T-helper 17 cell (primary cell): ENCODE measurements around the gene CASP6. TPM values are rescaled to one million over a fixed set of nuclear protein-coding genes. Genes with fewer than 3 reads are reported as not detected.

Experiments used
- ATAC-seq: fragments of 150-1000 bp; cut with Tn5 transposase; 2 replicates; pipeline ENCODE4 v1.10.0; 2021; ENCODE audit warnings: mild to moderate bottlenecking, moderate library complexity
- DNase-seq, 3 donors: peaks; one replicate each; pipeline versions ENCODE4 v3.0.0 to v3.0.0-alpha.2; 2020 to 2021
- H3K9me3 ChIP-seq: one replicate; pipeline ENCODE4 v1.7.0; 2013; ENCODE audit warnings: low read length, mild to moderate bottlenecking; ENCODE audit not compliant: control insufficient read depth, poor library complexity, severe bottlenecking
- H3K27ac Mint-ChIP-seq: one replicate; pipeline ENCODE4 v1.8.0; 2022; ENCODE audit warnings: mild to moderate bottlenecking, moderate library complexity, mixed read lengths
- H3K27me3 Mint-ChIP-seq: one replicate; pipeline ENCODE4 v1.8.0; 2022; ENCODE audit warnings: mixed read lengths
- H3K36me3 Mint-ChIP-seq: one replicate; pipeline ENCODE4 v1.8.0; 2022; ENCODE audit warnings: low read depth, mixed read lengths
- H3K4me1 Mint-ChIP-seq: one replicate; pipeline ENCODE4 v1.8.0; 2022; ENCODE audit warnings: mild to moderate bottlenecking, mixed read lengths
- H3K4me3 Mint-ChIP-seq: one replicate; pipeline ENCODE4 v1.8.0; 2022; ENCODE audit warnings: mild to moderate bottlenecking, moderate library complexity, mixed read lengths
- total RNA-seq, 4 donors: library from RNA in 2 of 4; stranded (reverse) in 2 of 4; gene quantifications; one replicate each; pipeline ENCODE4 v1.2.3 and lab custom pipeline; 2022 to 2026

The CASP6 gene
- 10 to 100 TPM; 16.8 to 17.1 TPM for total RNA-seq
- 12.5 to 30.4 reads per million in 2 donors for total RNA-seq (lab: John Stamatoyannopoulos, UW)

DNA sequence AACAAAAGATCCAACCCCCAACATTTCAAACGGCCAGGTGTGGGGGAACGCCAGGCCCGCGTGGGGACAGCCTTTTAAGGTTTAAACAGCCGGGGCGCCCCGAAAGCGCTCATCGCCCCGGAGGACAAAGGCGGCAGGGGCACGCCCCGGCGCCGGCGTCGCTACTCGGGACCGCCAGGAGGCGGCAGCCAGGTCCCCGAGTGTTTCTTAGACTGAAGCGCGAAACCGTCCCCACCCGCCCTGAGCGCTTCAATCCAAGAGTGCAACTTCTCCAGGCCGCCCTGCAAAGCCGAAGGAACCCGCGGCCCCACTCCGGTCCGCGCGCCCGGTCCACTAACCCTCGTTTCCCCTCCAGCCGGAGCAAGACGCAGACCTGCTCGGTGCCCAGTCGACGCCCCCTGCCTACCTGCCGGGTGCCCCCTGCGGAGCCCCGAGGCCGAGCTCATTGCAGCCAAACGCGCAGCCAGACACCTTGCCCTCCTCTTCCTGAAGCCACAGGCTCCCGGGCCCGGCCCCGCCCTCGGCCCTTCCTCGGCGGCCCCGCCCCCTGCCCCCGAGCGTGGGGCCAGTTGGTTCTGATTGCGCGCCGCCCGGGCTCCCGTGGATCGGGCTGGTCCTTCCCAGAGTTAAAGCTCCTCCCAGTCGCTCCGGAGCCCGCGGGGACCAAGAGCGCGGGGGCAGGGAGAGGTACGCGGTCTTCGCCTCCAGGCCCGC, at the start of gene CASP6:
Gene CASP6, minus strand, starts transcription at position 496 of the 714 bp plus-strand sequence. Its CDS starts 50 bp downstream, at position 446.
- peaks cover 2% of the 10 kb centered on the region for H3K36me3 Mint-ChIP-seq
- peak within 1 kb of the TSS; percentile 96 for H3K27ac Mint-ChIP-seq
- H3K4me3 Mint-ChIP-seq: peak within 1 kb of the TSS; percentile 96
- no peaks in the 10 kb centered on the region for H3K9me3 ChIP-seq
- no peaks in the 10 kb centered on the region for H3K27me3 Mint-ChIP-seq
- ATAC-seq (peak; percentile 93), DNase-seq (peak; percentile 70 to 73 (median 71))
- H3K4me1 Mint-ChIP-seq: peaks cover 40% of the 10 kb centered on the region

DNA sequence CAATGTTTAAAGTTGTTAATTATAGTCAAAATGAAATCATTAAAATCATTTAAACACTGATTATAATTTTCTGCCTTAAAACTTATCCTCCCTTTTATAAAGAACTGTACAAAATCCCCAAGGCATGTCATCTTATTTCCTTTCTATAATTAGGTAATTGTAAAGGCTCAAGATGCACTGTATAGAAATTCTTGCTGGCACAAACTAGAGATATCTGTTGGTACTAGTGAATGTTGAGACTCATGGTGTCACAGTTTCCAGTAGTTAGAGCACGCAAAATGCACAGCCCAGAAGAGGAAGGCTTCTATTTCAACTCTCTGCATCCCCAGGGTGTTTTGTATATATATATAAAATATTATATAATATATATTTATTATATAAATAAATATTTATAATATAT, 49.3 kb upstream of the CASP6 start:
- peaks cover 4% of the 10 kb centered on the region for H3K4me1 Mint-ChIP-seq
- H3K36me3 Mint-ChIP-seq: peaks cover 7% of the 10 kb centered on the region
- no peak for DNase-seq
- H3K9me3 ChIP-seq: no peaks in the 10 kb centered on the region
- H3K27ac Mint-ChIP-seq: no peak overlapping the region
- ATAC-seq: no peak
- H3K27me3 Mint-ChIP-seq: peaks cover 24% of the 10 kb centered on the region
- peak overlapping the region; percentile 21 for H3K4me3 Mint-ChIP-seq

DNA sequence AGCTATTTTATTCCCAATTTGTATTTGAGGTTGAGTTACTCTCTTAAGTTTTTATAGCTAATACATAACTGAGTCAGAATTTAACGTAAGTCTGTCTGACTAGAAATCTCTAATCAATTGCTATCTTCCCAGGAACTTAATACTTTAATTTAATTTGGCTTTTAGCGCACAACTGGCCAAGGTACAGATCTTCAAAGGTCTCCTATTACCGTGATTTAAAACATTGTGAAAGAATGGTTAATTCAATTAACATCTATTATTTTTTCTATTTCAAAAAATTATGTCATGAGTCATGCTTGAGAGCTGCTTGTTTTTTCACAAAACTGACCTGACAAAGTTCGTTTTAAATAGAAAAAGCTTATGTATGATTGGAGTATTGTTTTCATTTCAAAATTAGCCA, 48.6 kb upstream of the CASP6 start:
- DNase-seq: no peak
- Mint-ChIP-seq H3K27ac (no peak overlapping the region), H3K4me1 (peaks cover 2% of the 10 kb centered on the region)

DNA sequence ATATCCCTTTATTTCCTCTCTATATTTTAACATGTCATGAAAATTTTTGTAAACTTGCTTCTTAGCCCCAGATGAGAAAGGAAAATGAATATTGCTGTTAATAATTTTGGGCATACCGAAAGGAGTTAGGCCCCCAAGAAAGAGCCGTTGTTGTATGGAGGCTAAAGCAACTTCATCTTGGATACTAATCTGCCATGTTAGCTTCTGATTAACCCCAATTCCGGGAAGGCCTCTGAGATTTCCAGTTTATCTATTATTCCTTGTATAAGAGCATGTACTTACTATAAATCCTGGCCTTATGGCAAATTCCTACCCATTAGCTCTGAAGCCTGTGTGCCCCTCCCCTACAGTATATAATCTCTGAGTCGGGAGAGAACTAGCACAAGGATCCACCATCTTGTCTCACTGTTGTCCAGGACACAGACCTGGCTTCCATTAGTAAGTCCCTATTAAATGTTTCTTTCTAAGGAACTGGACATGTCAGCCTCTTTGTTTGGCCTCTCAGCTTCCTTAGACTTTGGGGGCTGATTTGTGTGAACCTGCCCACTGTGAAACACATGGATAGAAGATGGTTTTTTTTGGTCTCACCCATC, 47.5 kb upstream of the CASP6 start:
- ATAC-seq: no peak
- H3K4me3 Mint-ChIP-seq: no peak overlapping the region
- peaks cover 14% of the 10 kb centered on the region for H3K27me3 Mint-ChIP-seq
- no peak overlapping the region for H3K27ac Mint-ChIP-seq
- H3K36me3 Mint-ChIP-seq: peaks cover 6% of the 10 kb centered on the region
- H3K4me1 Mint-ChIP-seq: peaks cover 2% of the 10 kb centered on the region
- DNase-seq: no peak
- no peaks in the 10 kb centered on the region for H3K9me3 ChIP-seq

More for the DNA sequence above, 48.6 kb upstream of the CASP6 start:
- H3K9me3 ChIP-seq: no peaks in the 10 kb centered on the region
- Mint-ChIP-seq H3K36me3 (peaks cover 7% of the 10 kb centered on the region), H3K4me3 (no peak overlapping the region), H3K27me3 (peaks cover 24% of the 10 kb centered on the region)
- ATAC-seq: no peak

DNA sequence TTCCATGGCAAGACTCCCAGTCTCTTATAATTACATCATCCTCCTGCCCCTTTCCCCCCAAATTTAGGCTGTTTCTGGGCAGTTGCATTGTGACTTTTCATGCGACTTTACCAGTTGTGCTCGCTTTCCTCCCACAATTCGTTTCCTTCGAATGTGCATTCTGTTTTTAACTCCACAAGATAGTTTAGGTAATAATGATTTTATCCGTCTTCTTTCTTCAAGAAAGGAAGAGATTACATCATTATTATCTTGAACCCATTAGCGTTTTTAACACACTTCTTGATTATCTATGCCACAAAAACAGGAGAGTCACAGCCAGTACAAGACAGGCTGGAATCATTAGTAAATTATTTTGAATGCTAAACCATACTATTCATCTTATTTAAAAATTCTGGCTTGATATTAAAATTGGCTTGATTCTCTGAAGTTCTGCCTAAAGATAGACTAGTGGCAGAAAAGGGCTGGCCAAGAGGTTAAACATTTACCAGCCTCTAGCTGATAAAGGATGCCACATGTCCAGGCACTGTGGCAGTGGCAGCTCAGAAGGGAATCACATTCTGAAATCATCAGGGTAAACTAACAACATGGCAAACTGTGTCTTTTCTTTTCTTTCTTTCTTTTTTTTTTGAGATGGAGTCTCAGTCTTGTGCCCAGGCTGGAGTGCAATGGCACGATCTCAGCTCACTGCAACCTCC, 46.3 kb upstream of the CASP6 start:
- H3K27ac Mint-ChIP-seq: no peak overlapping the region
- no peaks in the 10 kb centered on the region for H3K9me3 ChIP-seq
- ATAC-seq (no peak), DNase-seq (no peak)
- H3K36me3 Mint-ChIP-seq: peaks cover 4% of the 10 kb centered on the region
- peaks cover 2% of the 10 kb centered on the region for H3K4me1 Mint-ChIP-seq
- peaks cover 3% of the 10 kb centered on the region for H3K27me3 Mint-ChIP-seq
- no peak overlapping the region for H3K4me3 Mint-ChIP-seq

DNA sequence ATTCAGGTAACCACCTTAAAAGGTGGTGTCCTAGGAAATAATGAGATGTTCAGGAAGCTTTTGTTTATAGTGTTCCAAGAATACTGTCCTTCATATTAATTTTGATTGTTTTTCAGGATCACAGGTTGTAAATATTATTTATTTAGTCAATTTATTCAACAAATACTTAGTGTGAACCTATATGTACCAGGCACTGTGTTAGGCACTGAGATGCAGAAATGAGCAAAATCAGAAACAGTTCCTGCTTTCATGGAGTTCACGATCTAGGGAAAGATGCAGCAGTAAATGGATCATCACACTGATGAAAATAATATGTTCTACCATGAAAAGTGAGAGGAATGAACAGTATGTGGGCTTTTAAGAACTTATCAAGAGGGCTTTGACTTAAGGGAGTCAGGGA, 44.9 kb upstream of the CASP6 start:
- H3K4me3 Mint-ChIP-seq: no peak overlapping the region
- ATAC-seq: no peak
- H3K27me3 Mint-ChIP-seq: peaks cover 5% of the 10 kb centered on the region
- peaks cover 4% of the 10 kb centered on the region for H3K36me3 Mint-ChIP-seq
- peaks cover 2% of the 10 kb centered on the region for H3K4me1 Mint-ChIP-seq
- H3K27ac Mint-ChIP-seq: no peak overlapping the region
- H3K9me3 ChIP-seq: no peaks in the 10 kb centered on the region
- DNase-seq: no peak

DNA sequence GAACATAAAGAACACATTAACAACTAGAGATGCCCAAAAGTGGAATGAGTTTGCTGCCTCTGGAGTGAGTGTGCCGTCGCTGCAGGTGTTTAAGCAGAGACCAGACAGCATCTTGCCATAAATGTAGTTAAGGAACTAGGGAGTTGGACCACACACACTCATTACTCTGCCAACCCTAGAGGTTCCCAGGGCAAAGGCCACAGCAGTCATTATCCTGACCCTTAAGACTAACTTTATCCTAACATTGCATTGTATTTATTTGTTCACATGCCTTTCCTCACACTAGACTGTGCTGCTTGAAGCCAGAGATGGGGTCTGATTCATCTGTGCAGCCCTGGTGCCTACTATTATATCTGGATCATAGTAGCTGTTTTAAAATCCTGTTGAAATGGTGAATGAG, 43.5 kb upstream of the CASP6 start:
- H3K27ac Mint-ChIP-seq: no peak overlapping the region
- no peak for DNase-seq
- peaks cover 4% of the 10 kb centered on the region for H3K36me3 Mint-ChIP-seq
- no peak for ATAC-seq
- H3K9me3 ChIP-seq: no peaks in the 10 kb centered on the region
- H3K4me1 Mint-ChIP-seq: peaks cover 2% of the 10 kb centered on the region
- H3K4me3 Mint-ChIP-seq: no peak overlapping the region
- peaks cover 5% of the 10 kb centered on the region for H3K27me3 Mint-ChIP-seq

DNA sequence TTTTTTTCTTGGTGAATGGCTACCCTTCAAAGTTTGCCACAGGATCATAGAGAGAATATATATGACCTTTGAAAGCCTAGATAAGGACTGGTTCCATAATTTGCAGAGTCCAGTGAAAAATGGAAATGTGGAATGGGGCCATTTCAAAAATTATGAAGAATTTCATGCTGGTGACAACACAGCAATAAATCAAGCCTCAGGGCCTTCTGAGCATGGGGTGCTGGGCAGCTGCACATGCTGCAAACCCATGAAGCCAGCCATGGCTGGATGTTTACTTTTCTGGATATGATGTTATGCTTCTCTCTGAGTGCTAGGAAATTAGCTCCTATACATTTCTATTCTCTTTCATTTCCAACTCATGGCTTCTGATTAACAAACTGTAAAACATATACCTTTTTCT, 42.6 kb upstream of the CASP6 start:
- ATAC-seq (no peak), DNase-seq (no peak)
- H3K9me3 ChIP-seq: no peaks in the 10 kb centered on the region
- H3K27ac Mint-ChIP-seq: no peak overlapping the region
- peaks cover 9% of the 10 kb centered on the region for H3K27me3 Mint-ChIP-seq
- peaks cover 2% of the 10 kb centered on the region for H3K4me1 Mint-ChIP-seq
- H3K36me3 Mint-ChIP-seq: peaks cover 4% of the 10 kb centered on the region
- H3K4me3 Mint-ChIP-seq: no peak overlapping the region

DNA sequence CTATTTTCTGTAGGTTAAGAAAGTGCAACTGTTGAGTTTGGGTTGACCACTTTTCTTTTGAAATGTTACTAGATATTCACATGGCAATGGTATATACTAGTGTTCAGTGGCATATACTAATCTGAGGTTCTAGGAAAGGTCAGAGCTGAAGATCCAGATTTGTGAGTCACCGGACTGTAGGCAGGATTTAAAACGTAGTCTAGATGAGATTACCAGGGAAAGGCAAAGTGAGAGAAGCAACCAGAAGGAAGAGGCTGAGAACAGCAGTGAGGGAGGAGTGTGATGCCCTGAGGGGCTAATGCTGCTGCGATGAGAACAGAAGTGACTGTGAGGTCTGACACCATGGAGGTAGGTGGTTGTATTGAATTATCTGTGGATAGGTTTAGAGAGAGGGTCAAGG, 36.3 kb upstream of the CASP6 start:
- DNase-seq (no peak), ATAC-seq (no peak)
- Mint-ChIP-seq H3K4me1 (peaks cover 3% of the 10 kb centered on the region), H3K4me3 (no peak overlapping the region), H3K27me3 (peaks cover 20% of the 10 kb centered on the region), H3K27ac (no peak overlapping the region), H3K36me3 (peaks cover 4% of the 10 kb centered on the region)
- H3K9me3 ChIP-seq: no peaks in the 10 kb centered on the region

DNA sequence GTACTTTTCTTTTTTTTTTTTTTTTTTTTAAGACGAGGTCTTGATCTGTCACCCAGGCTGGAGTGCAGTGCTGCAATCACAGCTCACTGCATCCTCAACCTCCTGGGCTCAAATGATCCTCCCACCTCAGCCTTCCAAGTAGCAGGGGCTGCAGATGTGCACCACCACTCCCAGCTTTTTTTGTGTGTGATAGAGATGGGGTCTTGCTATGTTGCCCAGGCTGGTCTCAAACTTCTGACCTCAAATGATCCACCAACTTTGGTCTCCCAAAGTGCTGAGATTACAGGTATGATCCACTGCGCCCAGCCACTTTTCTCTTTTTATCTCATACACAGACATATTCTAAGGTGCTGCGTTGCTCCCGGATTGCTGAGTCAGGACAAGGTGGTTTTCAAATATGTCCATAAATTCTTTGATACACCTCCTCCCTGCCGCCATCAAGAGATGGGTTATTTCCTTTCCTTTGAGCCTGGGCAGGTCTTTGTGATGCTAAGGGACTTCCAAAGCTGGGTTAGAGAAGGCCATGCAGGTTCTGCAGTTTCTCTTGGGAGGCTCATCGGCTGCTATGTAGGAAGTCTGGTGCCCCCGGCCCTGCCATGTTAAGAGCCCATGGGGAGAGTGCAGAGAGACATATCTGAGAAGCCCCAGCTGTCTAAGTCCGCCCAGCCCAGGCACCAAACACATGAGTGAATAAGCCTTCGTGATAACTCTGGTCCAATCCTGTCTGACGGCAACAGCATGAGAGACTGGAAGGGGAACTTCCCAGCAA, 35.0 kb upstream of the CASP6 start:
- Mint-ChIP-seq H3K27me3 (peaks cover 16% of the 10 kb centered on the region), H3K4me3 (no peak overlapping the region), H3K27ac (no peak overlapping the region), H3K4me1 (peaks cover 3% of the 10 kb centered on the region), H3K36me3 (peaks cover 4% of the 10 kb centered on the region)
- no peak for DNase-seq
- H3K9me3 ChIP-seq: no peaks in the 10 kb centered on the region
- ATAC-seq: no peak

DNA sequence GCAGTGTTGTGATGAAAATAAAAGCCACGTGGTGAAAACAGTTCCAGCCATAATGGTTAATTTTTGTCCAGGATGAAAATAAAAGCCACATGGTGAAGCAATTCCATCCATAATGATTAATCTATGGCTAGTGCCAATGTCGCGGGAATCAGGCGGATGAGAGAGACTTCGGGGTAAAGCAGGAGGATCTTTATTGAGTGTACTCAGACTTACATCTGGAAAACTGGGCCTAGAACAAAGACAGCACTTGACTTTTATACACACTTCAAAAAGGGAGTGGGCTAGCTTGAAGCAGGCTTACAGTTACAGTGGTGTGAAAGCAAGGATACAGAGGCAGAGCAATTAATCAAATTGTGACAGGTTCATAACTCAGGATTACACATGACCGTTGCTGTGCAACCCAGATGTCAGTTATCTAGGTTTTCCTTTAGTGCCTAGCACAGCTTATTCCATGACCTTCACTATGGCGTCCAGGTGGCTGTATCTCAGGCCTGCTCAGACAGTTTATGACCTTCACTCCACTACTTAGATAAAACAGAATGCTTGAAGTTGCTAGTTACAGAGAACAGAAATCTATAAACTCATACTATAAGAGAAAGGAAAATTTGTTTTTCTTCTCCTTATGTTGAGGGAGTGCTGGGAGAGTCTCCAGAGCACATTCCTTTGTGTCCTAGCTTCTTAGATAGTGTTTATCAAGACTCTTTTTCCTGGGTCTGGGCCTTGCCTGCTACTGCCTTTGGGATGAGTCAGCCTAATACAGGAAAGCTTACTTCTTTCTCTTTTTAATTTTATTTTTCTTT, 32.5 kb upstream of the CASP6 start:
- no peak for DNase-seq
- Mint-ChIP-seq H3K4me3 (no peak overlapping the region), H3K36me3 (peaks cover 4% of the 10 kb centered on the region), H3K27me3 (peaks cover 11% of the 10 kb centered on the region), H3K4me1 (peaks cover 5% of the 10 kb centered on the region), H3K27ac (no peak overlapping the region)
- ATAC-seq: no peak
- H3K9me3 ChIP-seq: no peaks in the 10 kb centered on the region

DNA sequence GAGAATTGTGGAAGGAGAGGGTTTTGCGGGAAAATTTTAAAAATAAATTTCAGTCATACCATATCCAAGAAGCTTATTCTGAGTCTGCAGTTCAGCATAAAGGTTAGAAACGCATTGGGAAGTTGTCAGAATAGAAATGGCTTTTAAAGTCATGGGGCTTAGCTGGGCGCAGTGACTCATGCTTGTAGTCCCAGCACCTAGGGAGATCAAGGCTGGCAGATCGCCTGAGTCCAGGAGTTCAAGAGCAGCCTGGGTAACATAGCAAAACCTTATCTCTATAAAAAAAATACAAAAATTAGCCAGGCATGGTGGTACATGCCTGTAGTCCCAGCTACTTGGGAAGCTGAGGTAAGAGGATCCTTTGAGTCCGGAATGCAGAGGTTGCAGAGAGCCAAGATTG, 30.5 kb upstream of the CASP6 start:
- DNase-seq (no peak), ATAC-seq (no peak)
- Mint-ChIP-seq H3K27ac (no peak overlapping the region), H3K27me3 (peaks cover 11% of the 10 kb centered on the region), H3K4me1 (peaks cover 12% of the 10 kb centered on the region), H3K4me3 (no peak overlapping the region), H3K36me3 (peaks cover 4% of the 10 kb centered on the region)
- H3K9me3 ChIP-seq: no peaks in the 10 kb centered on the region
